ENCODE measurements around the gene PPARA. TPM values are rescaled to one million over a fixed set of nuclear protein-coding genes. Genes with fewer than 3 reads are reported as not detected.

PPARA gene
- total and polyA plus RNA-seq, 2 of the 4 experiments (the other 2 are of a cell fraction) = 3.1 to 7.0 TPM

DNA sequence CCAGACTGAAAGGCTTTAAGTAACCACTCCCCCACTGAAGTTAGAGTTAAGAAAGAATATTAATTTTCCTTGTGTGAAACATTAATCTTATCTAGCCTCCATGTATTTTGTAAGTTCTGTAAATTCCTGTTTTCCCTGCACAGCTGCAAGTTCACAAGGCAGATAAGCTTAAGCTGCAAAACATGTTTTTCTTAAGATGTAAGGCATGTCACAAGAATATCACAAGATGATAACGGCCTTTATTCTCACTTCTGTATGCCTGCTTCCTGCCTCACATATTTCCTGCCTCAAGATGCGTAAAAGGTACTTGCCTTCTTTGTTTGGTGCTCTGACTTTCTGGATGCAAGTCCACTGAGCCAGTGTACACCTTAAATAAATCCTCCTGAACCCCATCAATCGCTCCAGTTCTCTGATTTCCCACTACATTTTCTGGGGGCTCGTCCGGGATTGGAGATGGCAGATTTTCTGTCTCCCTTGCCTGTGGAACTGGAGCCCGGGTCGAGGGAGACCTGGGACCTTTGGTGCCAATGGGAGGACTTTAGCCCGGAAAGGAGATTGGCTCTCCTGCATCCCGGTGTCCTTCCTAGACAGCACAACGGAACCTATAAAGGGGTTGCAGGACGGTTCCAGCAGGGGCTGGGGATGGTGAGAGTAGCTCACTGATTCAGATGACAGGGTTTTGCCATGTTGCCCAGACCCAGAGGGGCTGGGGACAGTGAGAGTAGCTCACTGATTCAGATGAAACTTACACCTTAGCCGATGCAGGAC is 30.2 kb downstream of the PPARA start:
- Histone ChIP-seq H3K27me3 (ENCODE audit: control insufficient read depth, insufficient read depth, low read length) (no peaks in the 10 kb centered on the region), H3K9me3 (ENCODE audit: control insufficient read depth, insufficient read depth, low read length) (peaks cover 19% of the 10 kb centered on the region), H2AK5ac (ENCODE audit: low read depth, low read length) (no peak overlapping the region), H3K36me3 (ENCODE audit: control insufficient read depth, insufficient read depth, low read length) (peaks cover 21% of the 10 kb centered on the region), H2AFZ (replicated peaks; ENCODE audit: low read length, poor library complexity) (no peak overlapping the region), H3K9ac (ENCODE audit: low read depth, low read length) (no peak overlapping the region), H3K56ac (ENCODE audit: extremely low read depth, insufficient read depth, low read length) (no peak overlapping the region), H3K9me1 (ENCODE audit: insufficient read depth, low read length) (peaks cover 3% of the 10 kb centered on the region), H3K79me1 (ENCODE audit: low read depth in 1 of 2, low read length in 2 of 2) (peaks cover 7 to 22% of the 10 kb centered on the region in 2 experiments; a peak in 3 of 4 replicates), H3K23ac (ENCODE audit: low read depth, low read length) (no peak overlapping the region), H3K4me2 (ENCODE audit: low read depth, low read length) (no peak overlapping the region), H3K18ac (ENCODE audit: low read depth, low read length) (no peak overlapping the region), H2BK5ac (ENCODE audit: low read depth, low read length, poor library complexity, severe bottlenecking) (no peak overlapping the region), H4K5ac (ENCODE audit: low read depth, low read length) (no peak overlapping the region), H3K4me3 (ENCODE audit: insufficient read depth, low read depth, low read length) (no peak overlapping the region), H2BK15ac (ENCODE audit: low read depth, low read length) (no peak overlapping the region), H4K91ac (ENCODE audit: insufficient read depth, low read depth, low read length) (no peak overlapping the region), H3K4ac (ENCODE audit: low read depth, low read length) (no peak overlapping the region), H3K4me1 (ENCODE audit: control insufficient read depth, insufficient read depth, low read length) (peaks cover 5% of the 10 kb centered on the region), H2AK9ac (replicated peaks; ENCODE audit: low read depth, low read length, poor library complexity) (no peak overlapping the region), H2BK20ac (ENCODE audit: low read depth, low read length) (no peak overlapping the region), H3K14ac (replicated peaks; ENCODE audit: low read depth, low read length) (no peak overlapping the region), H3K27ac (ENCODE audit: insufficient read depth, low read length) (no peak overlapping the region), H4K20me1 (ENCODE audit: insufficient read depth, low read length) (no peaks in the 10 kb centered on the region; the same call in 1 of the 2 replicates), H4K8ac (ENCODE audit: low read depth in 2 of 2, low read length in 2 of 2) (no peak overlapping the region), H2BK120ac (ENCODE audit: low read depth, low read length) (no peak overlapping the region)
- ATAC-seq (ENCODE audit: low read depth) = no peak
- WGBS, 2 experiments (ENCODE audit: extremely low coverage in 2 of 2, insufficient read length in 1 of 2) = 98% methylated on average over 7 of the region's 12 CpGs; no CpG with 5 or more reads in 1 of the 2 experiments
- in situ Hi-C loops (cut with MboI; ENCODE audit: low sequenced_read_pairs) (no loop called here), intact Hi-C loops (cut with micrococcal nuclease) (no loop called here), dilution Hi-C loops (cut with HindIII; ENCODE audit: low sequenced_read_pairs, unreplicated experiment) (no loop called here)
- CTCF ChIA-PET = no interaction called here
- no TSS peak for BruUV-seq (replicated peaks)
- TF ChIP-seq MAFK (IDR thresholded peaks at IDR 0.05; ENCODE audit: low read depth, low read length) = no peak
- no peak for TF ChIP-seq RAD21 (IDR thresholded peaks at IDR 0.05; ENCODE audit: low read length)
- DNase-seq = no peak
- POLR2A ChIA-PET (ENCODE audit: unreplicated experiment) = no interaction called here

Measured in IMR-90 (cell line).